NCI-H1048 (cell line): Measurements from ENCODE around the gene OPCML.

ENCODE experiments used
- DNase-seq: peaks from one replicate; lab custom pipeline; 2025; lab: John Stamatoyannopoulos, UW

Gene OPCML

GRCh38 chr11:132894606-132895005 lies 637.7 kb downstream of the OPCML start:
- no peak for DNase-seq

DNA sequence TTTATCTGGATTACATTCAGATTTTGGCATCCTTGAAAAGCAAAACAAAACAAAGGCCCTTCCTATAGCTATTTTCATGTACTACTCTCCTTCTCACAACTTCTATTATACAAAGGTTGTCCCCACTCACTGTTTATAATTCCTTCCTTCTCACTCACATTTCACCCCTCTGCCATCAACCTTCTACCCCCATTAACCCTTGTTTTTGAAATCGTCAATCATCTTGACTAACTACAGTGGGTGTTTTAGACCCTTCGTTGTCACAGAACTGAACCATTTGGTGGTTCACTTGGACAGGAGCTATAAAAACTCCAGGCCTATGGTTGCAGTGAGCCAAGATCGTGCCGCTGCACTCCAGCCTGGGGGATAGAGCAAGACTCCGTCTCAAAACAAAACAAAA lies 639.4 kb downstream of the OPCML start:
- no peak for DNase-seq

DNA sequence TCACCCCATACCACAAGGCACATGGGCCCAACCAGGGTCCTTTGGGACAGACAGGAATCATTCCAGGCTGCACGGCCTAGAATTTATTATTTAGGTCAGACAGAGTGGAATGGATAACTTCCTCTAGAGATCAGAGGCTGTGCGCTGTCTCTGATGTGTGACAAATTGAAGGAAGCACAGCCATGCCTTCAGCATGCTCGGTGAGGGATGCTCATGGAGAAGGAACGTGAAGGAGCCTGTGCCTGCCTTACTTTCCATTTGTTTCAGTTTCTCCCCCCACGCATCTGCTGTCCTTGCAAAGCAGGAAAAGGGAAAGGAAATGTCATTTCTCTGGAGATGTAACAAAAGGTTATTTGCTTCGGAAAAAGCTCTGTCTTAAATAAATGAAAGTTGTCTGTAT lies 644.1 kb downstream of the OPCML start:
- no peak for DNase-seq

- no peak for DNase-seq
Observed at GRCh38 chr11:132886335-132886734, 646.0 kb downstream of the OPCML start.

DNA sequence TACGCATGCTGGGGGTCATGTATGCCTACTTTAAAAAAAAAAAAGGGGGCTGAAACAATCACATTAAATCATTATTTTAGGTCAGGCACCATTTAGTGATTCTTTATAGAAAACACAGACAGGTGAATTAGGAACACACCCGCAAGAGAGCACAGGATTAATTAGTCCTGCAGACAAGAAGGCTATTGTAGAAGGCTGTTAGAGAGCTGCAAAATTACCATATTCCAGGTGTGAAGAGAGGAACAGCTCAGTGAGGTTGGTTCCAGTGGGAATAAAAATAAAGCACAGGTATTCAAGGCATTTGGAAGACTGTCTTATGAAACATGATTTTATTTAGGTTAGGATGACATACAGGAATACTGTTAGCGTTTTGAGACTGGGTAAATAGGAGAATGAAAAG lies 649.1 kb downstream of the OPCML start:
- no peak for DNase-seq

- DNase-seq, result no peak
Observed at GRCh38 chr11:132881622-132882021, 650.7 kb downstream of the OPCML start.

GRCh38 chr11:132878111-132878510 lies 654.2 kb downstream of the OPCML start:
- DNase-seq, result no peak

GRCh38 chr11:132876705-132877104 lies 655.6 kb downstream of the OPCML start:
- no peak for DNase-seq

- no peak for DNase-seq
Observed at GRCh38 chr11:132876239-132876638, 656.1 kb downstream of the OPCML start.

DNA sequence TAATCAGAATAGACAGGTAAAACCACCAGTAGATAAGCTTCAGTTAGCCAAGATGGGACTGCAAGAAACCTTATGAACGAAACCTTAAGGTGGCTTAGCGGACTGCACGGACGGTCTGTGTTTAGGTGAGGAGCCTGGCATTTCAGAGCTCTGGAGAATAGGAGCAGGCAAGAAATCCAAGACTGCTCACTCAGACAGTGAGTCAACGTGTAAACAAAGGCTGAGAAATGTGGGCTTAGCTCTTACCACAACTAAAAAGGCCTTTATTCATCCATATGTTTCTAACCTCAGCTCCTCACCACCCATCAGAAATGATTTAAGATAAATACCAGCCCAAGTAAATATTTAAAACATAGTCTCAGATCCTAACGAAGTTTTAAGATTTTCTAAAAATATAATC lies 657.7 kb downstream of the OPCML start:
- no peak for DNase-seq

DNA sequence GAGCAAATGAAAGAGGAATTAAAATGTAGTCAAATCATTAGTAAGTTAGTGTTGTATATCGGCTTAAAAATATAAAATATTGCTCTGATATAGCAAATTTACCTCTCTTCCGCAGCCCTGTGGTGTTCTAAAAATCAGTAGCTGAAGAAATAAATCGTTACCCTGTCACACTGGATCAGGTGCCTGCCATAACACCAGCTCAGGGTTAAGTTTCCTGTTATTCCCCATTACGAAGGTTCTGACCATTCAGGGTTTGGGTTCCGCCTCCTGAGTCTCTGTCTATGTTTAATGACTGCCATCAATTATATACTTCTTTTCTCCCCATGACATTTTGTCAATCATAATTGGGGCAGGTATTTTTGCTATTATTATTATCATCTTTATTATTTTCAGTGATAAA lies 658.5 kb downstream of the OPCML start:
- no peak for DNase-seq

GRCh38 chr11:132872211-132872610 lies 660.1 kb downstream of the OPCML start:
- DNase-seq, result no peak

DNA sequence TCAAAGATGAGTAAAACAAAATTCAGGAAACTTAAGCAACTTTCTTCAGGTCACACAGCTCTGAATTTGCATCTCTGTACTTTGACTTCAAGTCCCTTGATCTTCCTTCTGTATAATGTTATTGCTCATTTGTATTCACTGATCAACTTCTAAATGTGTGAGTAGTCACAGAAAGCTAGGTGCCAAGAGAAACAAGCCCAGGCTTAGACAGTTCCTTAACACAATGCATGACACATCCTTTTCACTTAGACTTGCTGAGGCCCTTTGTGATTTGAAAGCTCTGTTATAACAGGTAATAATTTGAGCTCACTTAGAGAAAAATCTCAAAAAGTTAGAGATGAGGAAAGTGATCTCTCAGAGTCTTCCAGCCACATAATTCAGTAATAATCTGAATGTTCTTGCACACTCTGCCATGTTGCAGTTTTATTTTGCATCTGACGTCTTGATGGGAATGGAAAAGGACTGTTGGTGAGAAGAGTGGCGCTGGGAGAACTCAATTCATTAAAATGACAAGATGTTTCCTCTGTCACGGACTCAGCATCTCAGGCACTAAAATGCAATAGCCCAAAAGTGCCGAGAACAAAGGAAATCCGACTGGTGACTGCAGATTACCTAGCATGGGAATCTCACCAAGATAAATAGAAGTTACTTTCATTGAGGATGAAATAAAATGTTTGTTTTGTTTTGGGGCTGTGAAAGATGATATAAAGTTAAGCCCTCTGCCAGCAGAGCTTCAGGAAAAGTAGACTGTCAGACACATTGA lies 665.3 kb downstream of the OPCML start:
- no peak for DNase-seq

- DNase-seq, result no peak
Observed at GRCh38 chr11:132865623-132866022, 666.7 kb downstream of the OPCML start.

- no peak for DNase-seq
Observed at GRCh38 chr11:132864811-132865576, 667.3 kb downstream of the OPCML start.

GRCh38 chr11:132862933-132863332 lies 669.4 kb downstream of the OPCML start:
- DNase-seq, result no peak

GRCh38 chr11:132862137-132862536 lies 670.2 kb downstream of the OPCML start:
- DNase-seq, result no peak

DNA sequence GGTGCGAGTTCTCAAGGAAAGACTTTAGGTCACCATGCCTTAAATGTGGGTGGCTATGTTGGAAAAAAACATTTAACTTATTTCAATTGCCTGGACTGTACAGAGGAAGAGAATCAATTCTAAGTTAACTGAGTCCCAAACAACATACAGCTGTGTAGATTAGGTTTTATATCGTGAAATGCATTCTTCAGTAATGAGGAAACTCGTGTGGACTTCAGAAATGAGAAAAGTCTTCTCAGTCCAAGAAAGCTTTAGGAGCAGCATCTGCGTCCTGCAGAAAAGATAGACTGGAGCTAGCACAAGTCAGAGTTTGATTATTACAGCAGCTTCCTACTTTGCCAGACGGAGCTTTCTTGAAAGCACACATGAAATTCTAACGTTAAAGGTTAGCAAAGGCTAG lies 673.0 kb downstream of the OPCML start:
- DNase-seq, result no peak

DNA sequence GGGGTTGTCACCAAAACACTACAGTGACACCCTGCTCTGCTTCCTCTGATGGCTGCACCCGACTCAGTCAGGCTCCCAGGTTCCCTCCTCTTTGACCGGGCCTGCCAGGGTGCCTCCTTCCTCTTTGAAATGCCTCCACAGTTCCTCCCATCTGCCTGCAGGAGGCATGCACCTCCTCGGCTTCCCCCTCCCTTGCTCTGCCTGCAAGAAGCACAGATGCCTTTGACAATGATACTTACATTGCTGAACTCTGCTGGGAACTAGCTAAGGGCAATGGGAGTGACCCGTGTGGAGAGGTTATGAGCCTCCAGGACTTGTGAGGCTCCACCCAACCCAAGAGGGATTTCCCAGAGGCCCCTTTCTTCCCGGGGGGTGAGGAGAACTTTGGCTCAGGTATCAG lies 674.1 kb downstream of the OPCML start:
- DNase-seq, result no peak

- DNase-seq, result no peak
Observed at GRCh38 chr11:132856032-132856431, 676.3 kb downstream of the OPCML start.

- DNase-seq, result no peak
Observed at GRCh38 chr11:132855516-132855915, 676.8 kb downstream of the OPCML start.

- no peak for DNase-seq
Observed at GRCh38 chr11:132853886-132854285, 678.4 kb downstream of the OPCML start.

GRCh38 chr11:132852361-132852760 lies 679.9 kb downstream of the OPCML start:
- DNase-seq, result no peak

DNA sequence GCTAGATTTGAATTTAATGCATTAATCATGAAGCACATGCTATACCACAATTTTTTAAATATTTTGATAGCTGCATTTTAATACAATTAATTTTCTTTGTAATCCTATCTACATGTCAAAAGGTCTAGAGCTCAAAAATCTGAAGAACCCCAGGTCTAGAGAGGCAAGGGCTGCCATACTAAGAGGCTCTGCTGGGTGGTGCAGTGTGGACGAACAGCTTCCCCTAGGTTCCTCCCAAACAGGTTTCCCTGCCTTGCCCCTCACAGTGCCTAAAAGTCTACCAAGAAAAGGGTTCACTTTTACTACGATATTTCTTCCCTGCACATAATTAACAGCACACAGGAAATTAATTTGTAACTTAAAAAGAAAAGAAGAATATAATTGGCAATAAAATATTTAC lies 681.1 kb downstream of the OPCML start:
- DNase-seq, result no peak
